Measurements from ENCODE around the gene DDX25. TPM values are rescaled to one million over a fixed set of nuclear protein-coding genes. Genes with fewer than 3 reads are reported as not detected.

The DDX25 gene
- total RNA-seq, 6 experiments from 2014 or later: not detected

Other genes starting within 250 kb of the DDX25 start
- gene ACRV1, start 223.7 kb upstream of the DDX25 start, total RNA-seq (2021; fragmentation: NEBNext Ultra II Directional; extraction: Animal tissue kit (Norgen Biotek cat#: 25700)): not detected
- not detected for gene PATE1, start 158.2 kb upstream of the DDX25 start, total RNA-seq (2021; fragmentation: NEBNext Ultra II Directional; extraction: Animal tissue kit (Norgen Biotek cat#: 25700))
- gene PATE2, start 125.7 kb upstream of the DDX25 start, total RNA-seq (2021; fragmentation: NEBNext Ultra II Directional; extraction: Animal tissue kit (Norgen Biotek cat#: 25700)): under 1 TPM in 1 of 6 experiments, not detected in 5; 0.11 TPM
- not detected for gene PATE3, start 116.4 kb upstream of the DDX25 start, total RNA-seq (2021; fragmentation: NEBNext Ultra II Directional; extraction: Animal tissue kit (Norgen Biotek cat#: 25700))
- not detected for gene PATE4, start 71.2 kb upstream of the DDX25 start, total RNA-seq (2021; fragmentation: NEBNext Ultra II Directional; extraction: Animal tissue kit (Norgen Biotek cat#: 25700))
- gene HYLS1, start 16.8 kb upstream of the DDX25 start, total RNA-seq (2021; fragmentation: NEBNext Ultra II Directional; extraction: Animal tissue kit (Norgen Biotek cat#: 25700)): 10 to 100 TPM in 4 of 6 experiments, 1 to 10 TPM in 2; 5.7 to 13.5 (median 12.7) TPM
- 10 to 100 TPM in 3 of 6 experiments, 1 to 10 TPM in 3; 7.5 to 13.6 (median 10.3) TPM for gene PUS3, start 1.3 kb upstream of the DDX25 start, total RNA-seq (2021; fragmentation: NEBNext Ultra II Directional; extraction: Animal tissue kit (Norgen Biotek cat#: 25700))
- gene VSIG10L2, start 41.5 kb downstream of the DDX25 start, total RNA-seq (2021; fragmentation: NEBNext Ultra II Directional; extraction: Animal tissue kit (Norgen Biotek cat#: 25700)): not detected
- 1 to 10 TPM; 1.3 to 2.0 (median 1.9) TPM for gene CDON, start 158.4 kb downstream of the DDX25 start, total RNA-seq (2021; fragmentation: NEBNext Ultra II Directional; extraction: Animal tissue kit (Norgen Biotek cat#: 25700))

Data from HFFc6 (cell line).